AG04449 (cell line): ENCODE data around the gene PHF21A.

Experiments used
- CTCF ChIA-PET: fragments of 350-600 bp; formaldehyde crosslinking; extraction: SDS; loops from one replicate; lab custom pipeline; 2021; ENCODE audit warnings: antibody characterized with exemption; lab: Yijun Ruan, JAX
- POLR2A ChIA-PET: fragments of 400-600, 350-600 bp; formaldehyde crosslinking; extraction: SDS; loops from one replicate; lab custom pipeline; 2020; ENCODE audit warnings: antibody characterized with exemption, inconsistent platforms; lab: Yijun Ruan, JAX
- DNase-seq: peaks from one replicate; pipeline ENCODE4 v3.0.0-alpha.2; 2010; ENCODE audit warnings: low read depth, low spot score
- H3K4me3 ChIP-seq: 2 replicates; pipeline ENCODE4 v1.5.1; 2011; ENCODE audit warnings: low read depth, mild to moderate bottlenecking, control low read depth, low read length
- CTCF ChIP-seq: IDR thresholded peaks from one replicate; pipeline ENCODE4 v1.5.1; 2011; ENCODE audit warnings: mild to moderate bottlenecking, moderate library complexity, low read length, control low read depth, inconsistent platforms; ENCODE audit not compliant: insufficient read depth; ENCODE audit errors: missing control alignments

Gene PHF21A

GRCh38 chr11:46066335-46066734 lies 54.9 kb downstream of the PHF21A start:
- no peak for DNase-seq
- CTCF ChIA-PET: interaction anchor here (1.5 kb wide), 1 partner anchor 13 kb away, joined by 3 read pairs; no protein-coding TSS in a partner anchor

GRCh38 chr11:46065681-46066080 lies 55.6 kb downstream of the PHF21A start:
- ChIA-PET CTCF (interaction anchor here (1.2 to 1.5 kb wide), 2 partner anchors 10 to 14 kb away, joined by 3 read pairs; no protein-coding TSS in a partner anchor), POLR2A (no interaction called here)
- no peak for DNase-seq
- H3K4me3 ChIP-seq: no peak overlapping the region
- no peak for TF ChIP-seq CTCF

More at GRCh38 chr11:46066335-46066734, 54.9 kb downstream of the PHF21A start:
- no peak overlapping the region for H3K4me3 ChIP-seq
- POLR2A ChIA-PET: no interaction called here
- no peak for TF ChIP-seq CTCF

- CTCF ChIA-PET: interaction anchor here (1.2 kb wide), 1 partner anchor 11 kb away, joined by 3 read pairs; no protein-coding TSS in a partner anchor
- POLR2A ChIA-PET: no interaction called here
- H3K4me3 ChIP-seq: no peak overlapping the region
- no peak for TF ChIP-seq CTCF
- no peak for DNase-seq
Measured at GRCh38 chr11:46064221-46064620, 57.0 kb downstream of the PHF21A start.

- TF ChIP-seq CTCF: no peak
- CTCF ChIA-PET: no interaction called here
- POLR2A ChIA-PET: no interaction called here
- DNase-seq: no peak
- H3K4me3 ChIP-seq: no peak overlapping the region
Measured at GRCh38 chr11:46063138-46063537, 58.1 kb downstream of the PHF21A start.

GRCh38 chr11:46060013-46060412 lies 61.2 kb downstream of the PHF21A start:
- DNase-seq: no peak
- ChIA-PET CTCF (no interaction called here), POLR2A (no interaction called here)
- no peak for TF ChIP-seq CTCF
- H3K4me3 ChIP-seq: no peak overlapping the region

GRCh38 chr11:46057489-46057888 lies 63.8 kb downstream of the PHF21A start:
- no peak for DNase-seq
- no peak for TF ChIP-seq CTCF
- ChIA-PET CTCF (no interaction called here), POLR2A (no interaction called here)
- H3K4me3 ChIP-seq: no peak overlapping the region
